K562 (cell line): ENCODE data around the gene PBX2. TPM values are rescaled to one million over a fixed set of nuclear protein-coding genes. Genes with fewer than 3 reads are reported as not detected.
A peak's percentile ranks its signal among the peaks of the same experiment; 100 is the strongest.

Experiments used
- BRD9 ChIP-seq: fragments of 450-650 bp; IDR thresholded peaks from 2 replicates; pipeline ENCODE4 v1.6.1; 2018; ENCODE audit warnings: low read depth; ENCODE audit not compliant: partially characterized antibody
- CBFA2T2 ChIP-seq: fragments of 450-650 bp; conservative IDR thresholded peaks from 2 replicates; pipeline ENCODE4 v1.6.1; 2017; ENCODE audit warnings: mild to moderate bottlenecking
- ESRRA ChIP-seq: fragments of 450-650 bp; IDR thresholded peaks from 2 replicates; pipeline ENCODE4 v1.6.1; 2014; ENCODE audit warnings: low read depth, mild to moderate bottlenecking, moderate library complexity, borderline replicate concordance
- GATA2 ChIP-seq: sonication (generic); formaldehyde crosslinking; IDR thresholded peaks from 2 replicates; pipeline ENCODE4 v1.4.0; 2020; ENCODE audit warnings: mild to moderate bottlenecking, missing genetic modification reagents
- MBD2 ChIP-seq: sonication (generic); IDR thresholded peaks from 2 replicates; pipeline ENCODE4 v1.6.1; 2016; ENCODE audit warnings: low read depth, borderline replicate concordance
- NCOA4 ChIP-seq: fragments of 450-650 bp; IDR thresholded peaks from 2 replicates; pipeline ENCODE4 v1.6.1; 2018; ENCODE audit warnings: mild to moderate bottlenecking; ENCODE audit not compliant: partially characterized antibody
- NFIC ChIP-seq: fragments of 450-650 bp; IDR thresholded peaks from 2 replicates; pipeline ENCODE4 v1.6.1; 2017; ENCODE audit warnings: mild to moderate bottlenecking, inconsistent platforms
- PHTF2 ChIP-seq: fragments of 250-450 bp; sonication (Bioruptor Pico); IDR thresholded peaks from 2 replicates; pipeline ENCODE4 v1.5.0; 2021; ENCODE audit warnings: mild to moderate bottlenecking
- RBM17 ChIP-seq: fragments of 200-400 bp; formaldehyde crosslinking; IDR thresholded peaks from 2 replicates; pipeline ENCODE4 v1.6.1; 2017; ENCODE audit warnings: low read depth, mild to moderate bottlenecking, low read length, borderline replicate concordance
- SIN3B ChIP-seq: fragments of 450-650 bp; IDR thresholded peaks from 2 replicates; pipeline ENCODE4 v1.6.1; 2017; ENCODE audit warnings: low read depth, mild to moderate bottlenecking, moderate library complexity
- SIRT6 ChIP-seq: IDR thresholded peaks from one replicate; pipeline ENCODE4 v1.6.1; 2012; ENCODE audit warnings: low read depth, mild to moderate bottlenecking, control low read depth, inconsistent platforms, low read length, moderate library complexity
- SRF ChIP-seq, 2 experiments: fragments of 250-450, 450-650 bp in 1 of 2; sonication (Bioruptor Pico) in 1 of 2; sonication (generic) in 1 of 2; formaldehyde crosslinking; IDR thresholded peaks; 2 replicates each; pipeline versions ENCODE4 v1.5.0 to v1.5.1; 2020 to 2022; ENCODE audit warnings: mild to moderate bottlenecking in 1 of 2, missing genetic modification reagents in 1 of 2
- TAF1 ChIP-seq: IDR thresholded peaks from 2 replicates; pipeline ENCODE4 v1.6.1; 2011; ENCODE audit warnings: mild to moderate bottlenecking, low read length, moderate library complexity; ENCODE audit not compliant: insufficient read depth, control insufficient read depth, severe bottlenecking; ENCODE audit errors: extremely low read depth
- ZNF311 ChIP-seq: fragments of 250-450 bp; sonication (Bioruptor Pico); IDR thresholded peaks from 2 replicates; pipeline ENCODE4 v1.4.0; 2020; ENCODE audit warnings: mild to moderate bottlenecking, moderate library complexity
- ZNF41 ChIP-seq: fragments of 250-450 bp; sonication (Bioruptor Pico); conservative IDR thresholded peaks from 2 replicates; pipeline ENCODE4 v1.4.0; 2020; ENCODE audit warnings: mild to moderate bottlenecking
- ZNF436 ChIP-seq: fragments of 250-450, 450-650 bp; sonication (Bioruptor Pico); formaldehyde crosslinking; IDR thresholded peaks from 2 replicates; pipeline ENCODE4 v1.7.0; 2020; ENCODE audit warnings: mild to moderate bottlenecking
- ZNF644 ChIP-seq: fragments of 200-800 bp; sonication (Bioruptor generic); IDR thresholded peaks from 2 replicates; pipeline ENCODE4 v1.6.1; 2016; ENCODE audit warnings: low read depth, missing genetic modification characterization, missing compliant biosample characterization
- ZNF696 ChIP-seq: fragments of 250-450 bp; sonication (Bioruptor Pico); conservative IDR thresholded peaks from 2 replicates; pipeline ENCODE4 v1.4.0; 2020; ENCODE audit warnings: mild to moderate bottlenecking, moderate library complexity
- ZNF75A ChIP-seq: fragments of 450-650 bp; formaldehyde crosslinking; IDR thresholded peaks from 2 replicates; pipeline ENCODE4 v1.4.0; 2020; ENCODE audit warnings: mild to moderate bottlenecking
- ZNF76 ChIP-seq: fragments of 250-450 bp; sonication (Bioruptor Pico); IDR thresholded peaks from 2 replicates; pipeline ENCODE4 v1.4.0; 2020; ENCODE audit warnings: mild to moderate bottlenecking, moderate library complexity, borderline replicate concordance
- polyA plus RNA-seq, 8 experiments: library from polyadenylated mRNA; depleted of rRNA in 4 of 8; stranded (reverse) in 5 of 8; unstranded in 3 of 8; fragments of >200 nt; fragmentation: Nextera tagmentation in 2 of 8; fragmentation: Illumina TruSeq in 1 of 8; extraction: Ambion mirVana in 2 of 8; extraction: Trizol in 1 of 8; gene quantifications; 2 replicates each; pipeline versions ENCODE4 v1.2.1 to v1.2.3, GENCODE V29; 2011 to 2014; ENCODE audit warnings: inconsistent platforms in 1 of 8, missing spikeins in 1 of 8
- total RNA-seq, 7 experiments: library from RNA; depleted of rRNA in 6 of 7; stranded (reverse); fragments of >200 nt in 6 of 7; fragmentation: Illumina TruSeq in 2 of 7; extraction: Trizol in 2 of 7; gene quantifications; 2 replicates each; pipeline versions ENCODE4 v1.2.1 to v1.2.3, GENCODE V29; 2011 to 2021; ENCODE audit warnings: low replicate concordance in 1 of 7
- TF ChIP-seq, protein P1 (sequence below): sonication (generic); formaldehyde crosslinking; IDR thresholded peaks from 2 replicates; pipeline ENCODE4 v1.5.0; 2020; ENCODE audit warnings: missing genetic modification reagents
- TF ChIP-seq, protein P2 (sequence below): fragments of 200-400 bp; formaldehyde crosslinking; IDR thresholded peaks from 2 replicates; pipeline ENCODE4 v1.6.1; 2017; ENCODE audit warnings: mild to moderate bottlenecking, low read depth, low read length, moderate library complexity
- TF ChIP-seq, protein P3 (sequence below): fragments of 450-650 bp; formaldehyde crosslinking; IDR thresholded peaks from 2 replicates; pipeline ENCODE4 v1.4.0; 2022; ENCODE audit warnings: missing genetic modification characterization
- TF ChIP-seq, protein P4 (sequence below), 2 experiments: fragments of 250-450 bp in 1 of 2; fragments of 450-650 bp in 1 of 2; sonication (Bioruptor Pico) in 1 of 2; IDR thresholded peaks; 2 replicates each; pipeline versions ENCODE4 v1.6.1 to v1.8.0; 2016 to 2021; ENCODE audit warnings: mild to moderate bottlenecking in 2 of 2, moderate library complexity in 2 of 2, missing compliant biosample characterization in 1 of 2, missing genetic modification characterization in 1 of 2

Gene PBX2
- total and polyA plus RNA-seq, 9 of the 15 experiments (the other 6 are each of a cell fraction or from before 2014, with no cell fraction given) = 1.9 to 134 (median 62.5) TPM

DNA sequence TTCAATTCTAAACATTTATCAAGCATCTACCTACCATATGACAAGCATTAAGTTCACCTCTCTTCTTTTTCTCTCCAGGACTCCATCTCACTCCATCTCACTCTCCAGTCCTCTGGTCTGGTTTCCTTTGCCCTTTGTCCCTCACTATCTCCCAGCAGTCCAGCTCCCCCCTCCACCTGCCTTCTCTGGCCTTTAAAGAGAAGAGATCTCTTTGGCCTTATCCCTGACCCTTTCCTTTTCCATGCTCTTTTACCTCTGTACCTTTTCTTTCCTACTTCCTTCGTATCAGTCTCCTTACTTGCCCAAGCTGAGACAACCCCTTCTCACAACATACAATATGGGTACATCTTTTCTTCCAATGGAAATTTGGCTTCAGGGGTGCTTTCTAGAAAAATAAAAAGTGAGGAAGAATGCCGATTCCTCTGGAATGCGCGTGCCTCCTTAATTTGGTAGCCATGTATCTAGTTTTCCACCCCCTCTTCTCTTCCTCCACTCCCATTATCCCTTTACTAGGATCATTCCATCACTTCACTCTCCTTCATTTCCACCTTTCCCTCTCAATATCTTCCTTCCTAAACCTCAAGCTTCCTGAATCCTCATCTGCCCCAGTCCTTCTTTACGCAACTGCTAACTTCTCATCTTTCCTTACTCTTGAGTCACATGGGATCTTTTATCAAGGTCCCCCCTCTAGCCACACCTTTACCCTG, 13.4 kb downstream of the PBX2 start (continued):
- TF ChIP-seq, protein P1, sequence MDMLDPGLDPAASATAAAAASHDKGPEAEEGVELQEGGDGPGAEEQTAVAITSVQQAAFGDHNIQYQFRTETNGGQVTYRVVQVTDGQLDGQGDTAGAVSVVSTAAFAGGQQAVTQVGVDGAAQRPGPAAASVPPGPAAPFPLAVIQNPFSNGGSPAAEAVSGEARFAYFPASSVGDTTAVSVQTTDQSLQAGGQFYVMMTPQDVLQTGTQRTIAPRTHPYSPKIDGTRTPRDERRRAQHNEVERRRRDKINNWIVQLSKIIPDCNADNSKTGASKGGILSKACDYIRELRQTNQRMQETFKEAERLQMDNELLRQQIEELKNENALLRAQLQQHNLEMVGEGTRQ = no peak; the same call in none of the 2 replicates
- TF ChIP-seq ZNF436 (CRISPR knock-in tag) (no peak; the same call in 1 of the 2 replicates), PHTF2 (CRISPR knock-in tag) (no peak), NCOA4 (no peak), ZNF696 (CRISPR knock-in tag) (no peak), ZNF644 (tag) (no peak; the same call in 1 of the 2 replicates), ZNF75A (CRISPR knock-in tag) (no peak), TAF1 (no peak), GATA2 (CRISPR knock-in tag) (0 out of 2 replicates have a peak, but pooled peaks have one; percentile 8), NFIC (no peak), BRD9 (peak; percentile 11), SIRT6 (no peak), CBFA2T2 (no peak), ZNF76 (CRISPR knock-in tag) (no peak), ZNF41 (no peak), SIN3B (no peak; the same call in 1 of the 2 replicates), RBM17 (no peak), SRF (CRISPR knock-in tag; IDR thresholded peaks at IDR 0.05) (no peak), MBD2 (no peak), ZNF311 (CRISPR knock-in tag) (no peak), ESRRA (no peak)
- TF ChIP-seq, protein P2, sequence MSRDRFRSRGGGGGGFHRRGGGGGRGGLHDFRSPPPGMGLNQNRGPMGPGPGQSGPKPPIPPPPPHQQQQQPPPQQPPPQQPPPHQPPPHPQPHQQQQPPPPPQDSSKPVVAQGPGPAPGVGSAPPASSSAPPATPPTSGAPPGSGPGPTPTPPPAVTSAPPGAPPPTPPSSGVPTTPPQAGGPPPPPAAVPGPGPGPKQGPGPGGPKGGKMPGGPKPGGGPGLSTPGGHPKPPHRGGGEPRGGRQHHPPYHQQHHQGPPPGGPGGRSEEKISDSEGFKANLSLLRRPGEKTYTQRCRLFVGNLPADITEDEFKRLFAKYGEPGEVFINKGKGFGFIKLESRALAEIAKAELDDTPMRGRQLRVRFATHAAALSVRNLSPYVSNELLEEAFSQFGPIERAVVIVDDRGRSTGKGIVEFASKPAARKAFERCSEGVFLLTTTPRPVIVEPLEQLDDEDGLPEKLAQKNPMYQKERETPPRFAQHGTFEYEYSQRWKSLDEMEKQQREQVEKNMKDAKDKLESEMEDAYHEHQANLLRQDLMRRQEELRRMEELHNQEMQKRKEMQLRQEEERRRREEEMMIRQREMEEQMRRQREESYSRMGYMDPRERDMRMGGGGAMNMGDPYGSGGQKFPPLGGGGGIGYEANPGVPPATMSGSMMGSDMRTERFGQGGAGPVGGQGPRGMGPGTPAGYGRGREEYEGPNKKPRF = no peak
- TF ChIP-seq, protein P3, sequence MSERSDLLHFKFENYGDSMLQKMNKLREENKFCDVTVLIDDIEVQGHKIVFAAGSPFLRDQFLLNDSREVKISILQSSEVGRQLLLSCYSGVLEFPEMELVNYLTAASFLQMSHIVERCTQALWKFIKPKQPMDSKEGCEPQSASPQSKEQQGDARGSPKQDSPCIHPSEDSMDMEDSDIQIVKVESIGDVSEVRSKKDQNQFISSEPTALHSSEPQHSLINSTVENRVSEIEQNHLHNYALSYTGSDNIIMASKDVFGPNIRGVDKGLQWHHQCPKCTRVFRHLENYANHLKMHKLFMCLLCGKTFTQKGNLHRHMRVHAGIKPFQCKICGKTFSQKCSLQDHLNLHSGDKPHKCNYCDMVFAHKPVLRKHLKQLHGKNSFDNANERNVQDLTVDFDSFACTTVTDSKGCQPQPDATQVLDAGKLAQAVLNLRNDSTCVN (CRISPR knock-in tag) = peak; percentile 95; the same call in 1 of the 2 replicates
- TF ChIP-seq, protein P4, sequence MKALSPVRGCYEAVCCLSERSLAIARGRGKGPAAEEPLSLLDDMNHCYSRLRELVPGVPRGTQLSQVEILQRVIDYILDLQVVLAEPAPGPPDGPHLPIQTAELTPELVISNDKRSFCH (CRISPR knock-in tag; IDR thresholded peaks at IDR 0.05) = no peak
- TF ChIP-seq, protein P4 (tag; IDR thresholded peaks at IDR 0.05) = no peak
